Liver (tissue), 9 donors: ENCODE data around the gene SRGAP1. TPM values are rescaled to one million over a fixed set of nuclear protein-coding genes. Genes with fewer than 3 reads are reported as not detected.

Experiments used
- DNase-seq: peaks from one replicate; pipeline ENCODE4 v3.0.0-alpha.2; 2017; ENCODE audit warnings: low spot score
- H3K27ac ChIP-seq, 2 donors: one replicate each; pipeline ENCODE4 v1.7.0; 2013; ENCODE audit warnings: inconsistent platforms in 2 of 2, low read length in 2 of 2, control low read depth in 1 of 2, low read depth in 1 of 2, mild to moderate bottlenecking in 1 of 2
- H3K27me3 ChIP-seq, 4 donors: one replicate each; pipeline versions ENCODE4 v1.6.1 to v1.7.0; 2013; ENCODE audit warnings: low read length in 3 of 4, inconsistent platforms in 1 of 4, mild to moderate bottlenecking in 1 of 4, moderate library complexity in 1 of 4; ENCODE audit not compliant: control insufficient read depth in 4 of 4, insufficient read depth in 4 of 4
- H3K36me3 ChIP-seq, 4 donors: one replicate each; pipeline versions ENCODE4 v1.6.1 to v1.7.0; 2013; ENCODE audit warnings: low read length in 3 of 4, mild to moderate bottlenecking in 3 of 4, low read depth in 1 of 4, moderate library complexity in 1 of 4; ENCODE audit not compliant: control insufficient read depth in 4 of 4, insufficient read depth in 3 of 4
- H3K4me1 ChIP-seq, 4 donors: one replicate each; pipeline versions ENCODE4 v1.6.1 to v1.7.0; 2013; ENCODE audit warnings: low read length in 3 of 4, mild to moderate bottlenecking in 3 of 4, moderate library complexity in 1 of 4; ENCODE audit not compliant: control insufficient read depth in 4 of 4, insufficient read depth in 4 of 4
- H3K4me3 ChIP-seq, 3 donors: one replicate each; pipeline versions ENCODE4 v1.6.1 to v1.7.0; 2013; ENCODE audit warnings: low read length in 3 of 3, control low read depth in 1 of 3, low read depth in 1 of 3, mild to moderate bottlenecking in 1 of 3
- H3K9ac ChIP-seq, 2 donors: one replicate each; pipeline ENCODE4 v1.7.0; 2013; ENCODE audit warnings: low read length in 2 of 2, mild to moderate bottlenecking in 2 of 2, moderate library complexity in 2 of 2, control low read depth in 1 of 2, low read depth in 1 of 2
- H3K9me3 ChIP-seq, 4 donors: one replicate each; pipeline versions ENCODE4 v1.6.1 to v1.7.0; 2013; ENCODE audit warnings: low read length in 3 of 4; ENCODE audit not compliant: control insufficient read depth in 4 of 4
- EGR1 ChIP-seq, 2 donors: IDR thresholded peaks; 2 replicates each; pipeline ENCODE4 v1.6.1; 2016 to 2018; ENCODE audit warnings: antibody characterized with exemption in 2 of 2, low read depth in 2 of 2
- FOXA1 ChIP-seq: IDR thresholded peaks from 2 replicates; pipeline ENCODE4 v1.6.1; 2016; ENCODE audit warnings: antibody characterized with exemption
- FOXA2 ChIP-seq: IDR thresholded peaks from 2 replicates; pipeline ENCODE4 v1.6.1; 2016; ENCODE audit warnings: antibody characterized with exemption
- GABPA ChIP-seq, 2 donors: IDR thresholded peaks in 1 of 2; conservative IDR thresholded peaks in 1 of 2; 2 replicates each; pipeline ENCODE4 v1.6.1; 2016; ENCODE audit warnings: antibody characterized with exemption in 2 of 2, mild to moderate bottlenecking in 1 of 2, moderate library complexity in 1 of 2
- HNF4A ChIP-seq, 2 donors: conservative IDR thresholded peaks; 2 replicates each; pipeline ENCODE4 v1.6.1; 2016; ENCODE audit warnings: antibody characterized with exemption in 2 of 2, mild to moderate bottlenecking in 2 of 2
- HNF4G ChIP-seq: IDR thresholded peaks from 2 replicates; pipeline ENCODE4 v1.6.1; 2016; ENCODE audit warnings: antibody characterized with exemption
- JUND ChIP-seq, 2 donors: IDR thresholded peaks; 2 replicates each; pipeline ENCODE4 v1.6.1; 2016; ENCODE audit warnings: antibody characterized with exemption in 2 of 2
- NR2F2 ChIP-seq: IDR thresholded peaks from 2 replicates; pipeline ENCODE4 v1.6.1; 2016; ENCODE audit warnings: antibody characterized with exemption
- RAD21 ChIP-seq, 2 donors: IDR thresholded peaks; 2 replicates each; pipeline ENCODE4 v1.6.1; 2016; ENCODE audit warnings: antibody characterized with exemption in 2 of 2, mild to moderate bottlenecking in 2 of 2
- SP1 ChIP-seq: IDR thresholded peaks from 2 replicates; pipeline ENCODE4 v1.6.1; 2018; ENCODE audit warnings: antibody characterized with exemption, mild to moderate bottlenecking
- TAF1 ChIP-seq: conservative IDR thresholded peaks from 2 replicates; pipeline ENCODE4 v1.6.1; 2016; ENCODE audit warnings: antibody characterized with exemption, mild to moderate bottlenecking
- YY1 ChIP-seq: IDR thresholded peaks from 2 replicates; pipeline ENCODE4 v1.6.1; 2016; ENCODE audit warnings: antibody characterized with exemption, mild to moderate bottlenecking
- WGBS: extraction: QIAGEN DNeasy Blood & Tissue Kit; methylation state at CpG from one replicate; pipeline ENCODE4 v1.1.7; 2013; 5-methylcytosine and 5-hydroxymethylcytosine counted together
- polyA plus RNA-seq, 2 donors: library from polyadenylated mRNA; stranded (reverse) in 1 of 2; unstranded in 1 of 2; fragments of 200-250 nt in 1 of 2; fragments of >200 nt in 1 of 2; fragmentation: Nextera tagmentation in 1 of 2; extraction: Ambion mirVana in 1 of 2; gene quantifications; one replicate each; pipeline versions ENCODE4 v1.2.1 to v1.2.3, GENCODE V29; 2013 to 2015
- total RNA-seq, 2 donors: library from RNA; depleted of rRNA; stranded (reverse); fragments of >200 nt; gene quantifications; one replicate each; pipeline ENCODE4 v1.2.3, GENCODE V29; 2014
- TF ChIP-seq, protein P1 (sequence below): IDR thresholded peaks from 2 replicates; pipeline ENCODE4 v1.6.1; 2016; ENCODE audit warnings: antibody characterized with exemption, mild to moderate bottlenecking
- TF ChIP-seq, protein P2 (sequence below): IDR thresholded peaks from 2 replicates; pipeline ENCODE4 v1.6.1; 2016; ENCODE audit warnings: antibody characterized with exemption
- TF ChIP-seq, protein P3 (sequence below): IDR thresholded peaks from 2 replicates; pipeline ENCODE4 v1.6.1; 2016; ENCODE audit warnings: antibody characterized with exemption
- TF ChIP-seq, protein P4 (sequence below): fragments of 150-350 bp; IDR thresholded peaks from 2 replicates; pipeline ENCODE4 v1.5.1; 2017; ENCODE audit warnings: improper control_type of control experiment, low read depth, low read length; ENCODE audit not compliant: missing input control
- donor health status: healthy.
- donor health status: healthy.
- donor health status: healthy.
- donor health status: healthy.
- donor health status: healthy.

Gene SRGAP1
- total and polyA plus RNA-seq, 4 donors: 0.28 to 1.3 (median 0.85) TPM

DNA sequence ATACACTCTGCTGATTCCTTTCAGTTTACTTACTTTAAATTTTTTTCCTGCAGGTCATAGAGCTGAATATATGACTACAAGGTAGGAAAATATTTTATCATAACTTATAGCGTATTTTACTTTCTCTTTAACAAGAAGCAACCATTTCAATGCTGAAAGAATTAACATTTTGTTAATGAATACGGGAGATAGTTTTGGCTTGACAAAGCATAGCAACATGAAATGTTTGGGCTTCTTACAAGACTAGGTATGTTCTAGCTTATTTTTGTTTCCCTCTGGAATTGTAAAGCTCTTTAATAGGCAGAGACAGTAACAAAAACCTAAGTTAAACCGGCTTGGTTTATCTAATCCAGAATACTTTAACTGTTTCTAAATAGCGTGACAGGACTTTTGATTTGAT is 242.4 kb downstream of the SRGAP1 start:
- Histone ChIP-seq H3K36me3 (no peaks in the 10 kb centered on the region), H3K4me1 (peaks cover 0 to 11% (median 6%) of the 10 kb centered on the region in 4 donors), H3K4me3 (no peak overlapping the region), H3K9ac (no peak overlapping the region), H3K27me3 (no peaks in the 10 kb centered on the region), H3K27ac (no peak overlapping the region), H3K9me3 (no peaks in the 10 kb centered on the region)
- 93% methylated on average over 4 of the region's 4 CpGs for WGBS
- TF ChIP-seq NR2F2 (no peak), GABPA (IDR thresholded peaks at IDR 0.05 in 1 of 2, conservative IDR thresholded peaks at IDR 0.05 in 1 of 2) (no peak), FOXA2 (no peak), HNF4A (conservative IDR thresholded peaks at IDR 0.05) (no peak), YY1 (no peak), EGR1 (IDR thresholded peaks at IDR 0.05; ENCODE audit: low read depth in 2 of 2) (no peak), TAF1 (no peak), RAD21 (IDR thresholded peaks at IDR 0.05) (no peak), JUND (IDR thresholded peaks at IDR 0.05) (no peak), HNF4G (no peak), FOXA1 (no peak), SP1 (no peak)
- TF ChIP-seq, protein P1, sequence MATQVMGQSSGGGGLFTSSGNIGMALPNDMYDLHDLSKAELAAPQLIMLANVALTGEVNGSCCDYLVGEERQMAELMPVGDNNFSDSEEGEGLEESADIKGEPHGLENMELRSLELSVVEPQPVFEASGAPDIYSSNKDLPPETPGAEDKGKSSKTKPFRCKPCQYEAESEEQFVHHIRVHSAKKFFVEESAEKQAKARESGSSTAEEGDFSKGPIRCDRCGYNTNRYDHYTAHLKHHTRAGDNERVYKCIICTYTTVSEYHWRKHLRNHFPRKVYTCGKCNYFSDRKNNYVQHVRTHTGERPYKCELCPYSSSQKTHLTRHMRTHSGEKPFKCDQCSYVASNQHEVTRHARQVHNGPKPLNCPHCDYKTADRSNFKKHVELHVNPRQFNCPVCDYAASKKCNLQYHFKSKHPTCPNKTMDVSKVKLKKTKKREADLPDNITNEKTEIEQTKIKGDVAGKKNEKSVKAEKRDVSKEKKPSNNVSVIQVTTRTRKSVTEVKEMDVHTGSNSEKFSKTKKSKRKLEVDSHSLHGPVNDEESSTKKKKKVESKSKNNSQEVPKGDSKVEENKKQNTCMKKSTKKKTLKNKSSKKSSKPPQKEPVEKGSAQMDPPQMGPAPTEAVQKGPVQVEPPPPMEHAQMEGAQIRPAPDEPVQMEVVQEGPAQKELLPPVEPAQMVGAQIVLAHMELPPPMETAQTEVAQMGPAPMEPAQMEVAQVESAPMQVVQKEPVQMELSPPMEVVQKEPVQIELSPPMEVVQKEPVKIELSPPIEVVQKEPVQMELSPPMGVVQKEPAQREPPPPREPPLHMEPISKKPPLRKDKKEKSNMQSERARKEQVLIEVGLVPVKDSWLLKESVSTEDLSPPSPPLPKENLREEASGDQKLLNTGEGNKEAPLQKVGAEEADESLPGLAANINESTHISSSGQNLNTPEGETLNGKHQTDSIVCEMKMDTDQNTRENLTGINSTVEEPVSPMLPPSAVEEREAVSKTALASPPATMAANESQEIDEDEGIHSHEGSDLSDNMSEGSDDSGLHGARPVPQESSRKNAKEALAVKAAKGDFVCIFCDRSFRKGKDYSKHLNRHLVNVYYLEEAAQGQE: no peak
- TF ChIP-seq, protein P2, sequence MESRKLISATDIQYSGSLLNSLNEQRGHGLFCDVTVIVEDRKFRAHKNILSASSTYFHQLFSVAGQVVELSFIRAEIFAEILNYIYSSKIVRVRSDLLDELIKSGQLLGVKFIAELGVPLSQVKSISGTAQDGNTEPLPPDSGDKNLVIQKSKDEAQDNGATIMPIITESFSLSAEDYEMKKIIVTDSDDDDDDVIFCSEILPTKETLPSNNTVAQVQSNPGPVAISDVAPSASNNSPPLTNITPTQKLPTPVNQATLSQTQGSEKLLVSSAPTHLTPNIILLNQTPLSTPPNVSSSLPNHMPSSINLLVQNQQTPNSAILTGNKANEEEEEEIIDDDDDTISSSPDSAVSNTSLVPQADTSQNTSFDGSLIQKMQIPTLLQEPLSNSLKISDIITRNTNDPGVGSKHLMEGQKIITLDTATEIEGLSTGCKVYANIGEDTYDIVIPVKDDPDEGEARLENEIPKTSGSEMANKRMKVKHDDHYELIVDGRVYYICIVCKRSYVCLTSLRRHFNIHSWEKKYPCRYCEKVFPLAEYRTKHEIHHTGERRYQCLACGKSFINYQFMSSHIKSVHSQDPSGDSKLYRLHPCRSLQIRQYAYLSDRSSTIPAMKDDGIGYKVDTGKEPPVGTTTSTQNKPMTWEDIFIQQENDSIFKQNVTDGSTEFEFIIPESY: no peak
- TF ChIP-seq, protein P3, sequence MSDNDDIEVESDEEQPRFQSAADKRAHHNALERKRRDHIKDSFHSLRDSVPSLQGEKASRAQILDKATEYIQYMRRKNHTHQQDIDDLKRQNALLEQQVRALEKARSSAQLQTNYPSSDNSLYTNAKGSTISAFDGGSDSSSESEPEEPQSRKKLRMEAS: no peak
- TF ChIP-seq, protein P4, sequence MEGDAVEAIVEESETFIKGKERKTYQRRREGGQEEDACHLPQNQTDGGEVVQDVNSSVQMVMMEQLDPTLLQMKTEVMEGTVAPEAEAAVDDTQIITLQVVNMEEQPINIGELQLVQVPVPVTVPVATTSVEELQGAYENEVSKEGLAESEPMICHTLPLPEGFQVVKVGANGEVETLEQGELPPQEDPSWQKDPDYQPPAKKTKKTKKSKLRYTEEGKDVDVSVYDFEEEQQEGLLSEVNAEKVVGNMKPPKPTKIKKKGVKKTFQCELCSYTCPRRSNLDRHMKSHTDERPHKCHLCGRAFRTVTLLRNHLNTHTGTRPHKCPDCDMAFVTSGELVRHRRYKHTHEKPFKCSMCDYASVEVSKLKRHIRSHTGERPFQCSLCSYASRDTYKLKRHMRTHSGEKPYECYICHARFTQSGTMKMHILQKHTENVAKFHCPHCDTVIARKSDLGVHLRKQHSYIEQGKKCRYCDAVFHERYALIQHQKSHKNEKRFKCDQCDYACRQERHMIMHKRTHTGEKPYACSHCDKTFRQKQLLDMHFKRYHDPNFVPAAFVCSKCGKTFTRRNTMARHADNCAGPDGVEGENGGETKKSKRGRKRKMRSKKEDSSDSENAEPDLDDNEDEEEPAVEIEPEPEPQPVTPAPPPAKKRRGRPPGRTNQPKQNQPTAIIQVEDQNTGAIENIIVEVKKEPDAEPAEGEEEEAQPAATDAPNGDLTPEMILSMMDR: no peak
- no peak for DNase-seq

DNA sequence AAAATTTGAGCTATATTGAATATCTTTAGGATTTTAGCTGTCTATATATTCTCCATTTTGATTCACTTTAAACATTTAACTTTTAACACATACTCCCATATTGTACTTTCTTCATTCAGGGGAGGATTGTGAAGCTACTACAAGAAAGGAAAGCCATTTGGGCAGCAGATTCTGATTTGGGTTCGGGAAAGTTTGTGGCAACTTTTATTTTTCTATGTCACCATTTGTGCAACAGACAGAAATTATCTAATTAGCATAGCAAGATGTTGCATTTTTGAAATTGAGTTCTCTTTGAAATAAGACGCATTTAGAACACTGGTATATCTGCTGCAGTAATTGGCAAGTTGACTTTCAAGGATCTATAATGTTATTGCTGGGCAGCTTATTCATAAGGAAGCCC is 243.3 kb downstream of the SRGAP1 start:
- Histone ChIP-seq H3K9ac (no peak overlapping the region), H3K4me1 (peaks cover 0 to 11% (median 5%) of the 10 kb centered on the region in 4 donors), H3K36me3 (no peaks in the 10 kb centered on the region), H3K27me3 (no peaks in the 10 kb centered on the region), H3K27ac (no peak overlapping the region), H3K4me3 (no peak overlapping the region), H3K9me3 (no peaks in the 10 kb centered on the region)
- TF ChIP-seq, protein P2: no peak
- no peak for TF ChIP-seq HNF4A (conservative IDR thresholded peaks at IDR 0.05)
- TF ChIP-seq SP1: no peak
- whole genome bisulfite sequencing: 81% methylated on average over 2 of the region's 2 CpGs
- DNase-seq: no peak
